IMR-90 (cell line): ENCODE measurements around the gene ADGRG1. TPM values are rescaled to one million over a fixed set of nuclear protein-coding genes. Genes with fewer than 3 reads are reported as not detected.
A peak's percentile ranks its signal among the peaks of the same experiment; 100 is the strongest.

Experiments
- ATAC-seq: fragments of 200-7000 bp; cut with Tn5 transposase; 2 replicates; pipeline ENCODE4 v1.9.1; 2020; ENCODE audit warnings: low read depth, mild to moderate bottlenecking, moderate library complexity
- BruUV-seq: library from RNA; stranded (reverse); fragments of 400-500 nt; replicated peaks from 2 replicates; lab custom pipeline; 2021; lab: Mats Ljungman, UMichigan
- CTCF ChIA-PET: fragments of 300-600 bp; formaldehyde crosslinking; extraction: SDS; loops from one replicate; lab custom pipeline; 2021; ENCODE audit warnings: antibody characterized with exemption; lab: Yijun Ruan, JAX
- POLR2A ChIA-PET: fragments of 300-600 bp; sonication (Branson Sonifier 250); formaldehyde crosslinking; loops from one replicate; lab custom pipeline; 2022; ENCODE audit warnings: antibody characterized with exemption; ENCODE audit not compliant: unreplicated experiment; lab: Charles Lee
- DNase-seq: peaks from one replicate; pipeline ENCODE4 v3.0.0; 2013
- H2AFZ ChIP-seq: replicated peaks from 2 replicates; pipeline ENCODE3; 2013; ENCODE audit warnings: low read length, mild to moderate bottlenecking; ENCODE audit not compliant: poor library complexity
- H2AK5ac ChIP-seq: 2 replicates; pipeline ENCODE4 v1.6.1; 2013; ENCODE audit warnings: low read depth, low read length, inconsistent platforms
- H2AK9ac ChIP-seq: replicated peaks from 2 replicates; pipeline ENCODE3; 2013; ENCODE audit warnings: mild to moderate bottlenecking, low read depth, low read length, moderate library complexity; ENCODE audit not compliant: poor library complexity
- H2BK120ac ChIP-seq: 2 replicates; pipeline ENCODE4 v1.6.1; 2013; ENCODE audit warnings: low read depth, low read length, inconsistent platforms
- H2BK15ac ChIP-seq: 3 replicates; pipeline ENCODE4 v1.6.1; 2013; ENCODE audit warnings: low read depth, low read length, inconsistent platforms
- H2BK20ac ChIP-seq: 2 replicates; pipeline ENCODE4 v1.6.1; 2013; ENCODE audit warnings: low read depth, mild to moderate bottlenecking, inconsistent platforms, low read length, moderate library complexity
- H2BK5ac ChIP-seq: 2 replicates; pipeline ENCODE4 v1.6.1; 2013; ENCODE audit warnings: mild to moderate bottlenecking, low read depth, low read length, inconsistent platforms; ENCODE audit not compliant: poor library complexity, severe bottlenecking
- H3K14ac ChIP-seq: replicated peaks from 2 replicates; pipeline ENCODE4 v1.6.1; 2013; ENCODE audit warnings: low read depth, low read length, inconsistent platforms
- H3K18ac ChIP-seq: 2 replicates; pipeline ENCODE4 v1.6.1; 2013; ENCODE audit warnings: low read depth, low read length, control low read depth
- H3K23ac ChIP-seq: 2 replicates; pipeline ENCODE4 v1.6.1; 2013; ENCODE audit warnings: low read depth, low read length, inconsistent platforms
- H3K27ac ChIP-seq: 2 replicates; pipeline ENCODE4 v1.5.1; 2013; ENCODE audit warnings: mild to moderate bottlenecking, control low read depth, low read length; ENCODE audit not compliant: insufficient read depth
- H3K27me3 ChIP-seq: 2 replicates; pipeline ENCODE4 v1.6.1; 2013; ENCODE audit warnings: low read length; ENCODE audit not compliant: control insufficient read depth, insufficient read depth
- H3K36me3 ChIP-seq: 2 replicates; pipeline ENCODE4 v1.6.1; 2013; ENCODE audit warnings: low read length, mixed read lengths; ENCODE audit not compliant: control insufficient read depth, insufficient read depth
- H3K4ac ChIP-seq: 2 replicates; pipeline ENCODE4 v1.6.1; 2013; ENCODE audit warnings: low read depth, low read length, inconsistent platforms
- H3K4me1 ChIP-seq: 2 replicates; pipeline ENCODE4 v1.6.1; 2013; ENCODE audit warnings: low read length, mixed read lengths; ENCODE audit not compliant: control insufficient read depth, insufficient read depth
- H3K4me2 ChIP-seq: 2 replicates; pipeline ENCODE4 v1.6.1; 2013; ENCODE audit warnings: low read depth, mild to moderate bottlenecking, control low read depth, low read length, moderate library complexity
- H3K4me3 ChIP-seq: 2 replicates; pipeline ENCODE4 v1.5.1; 2013; ENCODE audit warnings: low read depth, mild to moderate bottlenecking, control low read depth, low read length, moderate library complexity; ENCODE audit not compliant: insufficient read depth
- H3K56ac ChIP-seq: 2 replicates; pipeline ENCODE4 v1.6.1; 2013; ENCODE audit warnings: low read length, inconsistent platforms; ENCODE audit not compliant: insufficient read depth; ENCODE audit errors: extremely low read depth
- H3K79me1 ChIP-seq, 2 experiments: 2 replicates each; pipeline ENCODE4 v1.6.1; 2013; ENCODE audit warnings: low read length in 2 of 2, inconsistent platforms in 1 of 2, low read depth in 1 of 2
- H3K9ac ChIP-seq: 2 replicates; pipeline ENCODE4 v1.6.1; 2013; ENCODE audit warnings: low read depth, low read length, control low read depth
- H3K9me1 ChIP-seq: 2 replicates; pipeline ENCODE4 v1.6.1; 2013; ENCODE audit warnings: low read length, inconsistent platforms; ENCODE audit not compliant: insufficient read depth
- H3K9me3 ChIP-seq: 2 replicates; pipeline ENCODE4 v1.6.1; 2013; ENCODE audit warnings: low read length; ENCODE audit not compliant: control insufficient read depth, insufficient read depth
- H4K20me1 ChIP-seq: 2 replicates; pipeline ENCODE4 v1.6.1; 2013; ENCODE audit warnings: low read length, inconsistent platforms; ENCODE audit not compliant: insufficient read depth
- H4K5ac ChIP-seq: 2 replicates; pipeline ENCODE4 v1.6.1; 2013; ENCODE audit warnings: mild to moderate bottlenecking, low read depth, low read length, control low read depth
- H4K8ac ChIP-seq, 2 experiments: 2 replicates each; pipeline ENCODE4 v1.6.1; 2013; ENCODE audit warnings: low read depth in 2 of 2, low read length in 2 of 2, control low read depth in 1 of 2, inconsistent platforms in 1 of 2
- H4K91ac ChIP-seq: 2 replicates; pipeline ENCODE4 v1.6.1; 2013; ENCODE audit warnings: low read depth, low read length, inconsistent platforms; ENCODE audit not compliant: insufficient read depth
- BHLHE40 ChIP-seq: fragments of 150-350 bp; IDR thresholded peaks from 2 replicates; pipeline ENCODE4 v1.6.1; 2016; ENCODE audit warnings: mild to moderate bottlenecking, low read depth, low read length
- CEBPB ChIP-seq: IDR thresholded peaks from 2 replicates; pipeline ENCODE4 v1.6.1; 2012; ENCODE audit warnings: low read depth, low read length, improper control_type of control experiment
- CHD1 ChIP-seq: IDR thresholded peaks from 2 replicates; pipeline ENCODE4 v1.6.1; 2012; ENCODE audit warnings: low read depth, low read length, improper control_type of control experiment
- ELK1 ChIP-seq: fragments of 150-350 bp; IDR thresholded peaks from 2 replicates; pipeline ENCODE4 v1.6.1; 2016; ENCODE audit warnings: low read depth, mild to moderate bottlenecking, low read length, moderate library complexity, borderline replicate concordance
- FOS ChIP-seq: fragments of 150-350 bp; IDR thresholded peaks from 2 replicates; pipeline ENCODE4 v1.6.1; 2016; ENCODE audit warnings: low read depth, low read length
- MXI1 ChIP-seq: IDR thresholded peaks from 2 replicates; pipeline ENCODE4 v1.6.1; 2012; ENCODE audit warnings: low read depth, mild to moderate bottlenecking, low read length, moderate library complexity, borderline replicate concordance
- POLR2A ChIP-seq: IDR thresholded peaks from 2 replicates; pipeline ENCODE4 v1.6.1; 2012; ENCODE audit warnings: mild to moderate bottlenecking, low read depth, low read length
- RAD21 ChIP-seq: IDR thresholded peaks from 2 replicates; pipeline ENCODE4 v1.6.1; 2012; ENCODE audit warnings: low read length, improper control_type of control experiment
- RCOR1 ChIP-seq: IDR thresholded peaks from 2 replicates; pipeline ENCODE4 v1.6.1; 2012; ENCODE audit warnings: mild to moderate bottlenecking, low read length, improper control_type of control experiment; ENCODE audit not compliant: insufficient replicate concordance
- RFX5 ChIP-seq: IDR thresholded peaks from 2 replicates; pipeline ENCODE4 v1.8.0; 2012; ENCODE audit warnings: low read depth, mild to moderate bottlenecking, low read length, moderate library complexity
- SMC3 ChIP-seq: fragments of 150-350 bp; IDR thresholded peaks from 2 replicates; pipeline ENCODE4 v1.6.1; 2016; ENCODE audit warnings: low read depth, mild to moderate bottlenecking, antibody characterized with exemption, low read length, moderate library complexity
- WGBS, 2 experiments: methylation state at CpG; one replicate each; pipeline versions ENCODE4 v1.1.5 to v1.1.7; 2013; ENCODE audit warnings: missing lambda C conversion rate in 2 of 2; ENCODE audit not compliant: insufficient read length in 1 of 2; ENCODE audit errors: extremely low coverage in 2 of 2; 5-methylcytosine and 5-hydroxymethylcytosine counted together
- dilution Hi-C: fragments of 300-500 bp; cut with HindIII; formaldehyde crosslinking; loops from one replicate; pipeline ENCODE4 v1.14.3; 2018; ENCODE audit warnings: low sequenced_read_pairs; ENCODE audit not compliant: unreplicated experiment
- in situ Hi-C: fragments of 300-500 bp; cut with MboI; formaldehyde crosslinking; loops from 3 replicates; pipeline ENCODE4 v1.14.3; 2019; ENCODE audit warnings: low sequenced_read_pairs, inconsistent platforms, mixed read lengths
- intact Hi-C: fragments of 100-400 bp; cut with micrococcal nuclease; formaldehyde crosslinking; loops from 2 replicates; pipeline ENCODE4 v1.10.0; 2022
- polyA plus RNA-seq, 3 experiments: library from polyadenylated mRNA; depleted of rRNA; stranded (reverse); fragments of >200 nt; gene quantifications; 2 replicates each; pipeline ENCODE4 v1.2.3, GENCODE V29; 2012; ENCODE audit warnings: low replicate concordance in 1 of 3
- total RNA-seq: library from RNA; depleted of rRNA; stranded (reverse); fragments of >200 nt; gene quantifications from 2 replicates; pipeline ENCODE4 v1.2.3, GENCODE V29; 2012
- TF ChIP-seq, protein P1 (sequence below): fragments of 150-350 bp; IDR thresholded peaks from 2 replicates; pipeline ENCODE4 v1.6.1; 2017; ENCODE audit warnings: mild to moderate bottlenecking, antibody characterized with exemption, low read length, low read depth

ADGRG1 gene
- total and polyA plus RNA-seq, 2 of the 4 experiments (the other 2 are of a cell fraction): 0.90 to 8.4 TPM

- Histone ChIP-seq H2BK20ac (no peak overlapping the region; the same call in 1 of the 2 replicates), H3K9ac (no peak overlapping the region), H3K9me1 (peaks cover 19% of the 10 kb centered on the region), H4K20me1 (no peaks in the 10 kb centered on the region), H3K27me3 (no peaks in the 10 kb centered on the region), H4K8ac (no peak overlapping the region), H3K4me3 (no peak overlapping the region), H2AK5ac (peak overlapping the region; percentile 79), H3K36me3 (no peaks in the 10 kb centered on the region), H3K56ac (no peak overlapping the region), H3K27ac (no peak overlapping the region), H2BK120ac (peak overlapping the region; percentile 53; the same call in 1 of the 2 replicates), H2BK5ac (no peak overlapping the region), H2AFZ (no peak overlapping the region), H3K23ac (no peak overlapping the region), H2AK9ac (no peak overlapping the region), H3K9me3 (no peaks in the 10 kb centered on the region), H3K14ac (0 out of 2 replicates have a peak overlapping the region, but pooled peaks have one; percentile 20), H3K4me2 (no peak overlapping the region), H2BK15ac (no peak overlapping the region), H3K79me1 (no peaks in the 10 kb centered on the region), H4K5ac (no peak overlapping the region), H3K18ac (no peak overlapping the region), H3K4ac (0 out of 2 replicates have a peak overlapping the region, but pooled peaks have one; percentile 32), H3K4me1 (peaks cover 8% of the 10 kb centered on the region), H4K91ac (no peak overlapping the region; the same call in 1 of the 2 replicates)
- no CpG with 5 or more reads among the region's 10 CpGs for WGBS, 2 experiments
- DNase-seq (no peak), ATAC-seq (no peak)
- TF ChIP-seq CHD1: no peak
- no peak for TF ChIP-seq FOS
- no peak for TF ChIP-seq BHLHE40
- TF ChIP-seq ELK1: no peak
- TF ChIP-seq SMC3: no peak
- TF ChIP-seq CEBPB: no peak
- TF ChIP-seq RFX5: no peak
- TF ChIP-seq POLR2A: no peak
- TF ChIP-seq MXI1: no peak
- TF ChIP-seq, protein P1, sequence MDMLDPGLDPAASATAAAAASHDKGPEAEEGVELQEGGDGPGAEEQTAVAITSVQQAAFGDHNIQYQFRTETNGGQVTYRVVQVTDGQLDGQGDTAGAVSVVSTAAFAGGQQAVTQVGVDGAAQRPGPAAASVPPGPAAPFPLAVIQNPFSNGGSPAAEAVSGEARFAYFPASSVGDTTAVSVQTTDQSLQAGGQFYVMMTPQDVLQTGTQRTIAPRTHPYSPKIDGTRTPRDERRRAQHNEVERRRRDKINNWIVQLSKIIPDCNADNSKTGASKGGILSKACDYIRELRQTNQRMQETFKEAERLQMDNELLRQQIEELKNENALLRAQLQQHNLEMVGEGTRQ: no peak
- TF ChIP-seq RAD21: no peak
- TF ChIP-seq RCOR1: no peak
- ChIA-PET CTCF (interaction anchor here (0.8 to 3.6 kb wide), 2 partner anchors 49 to 57 kb away, joined by 3 to 16 read pairs; no protein-coding TSS in a partner anchor), POLR2A (no interaction called here)
- no TSS peak for BruUV-seq
- dilution Hi-C loops (no loop called here), intact Hi-C loops (loop anchor here (10.0 kb wide), 1 partner anchor 357 kb away; the partner anchor contains the start of genes USB1 and ZNF319), in situ Hi-C loops (no loop called here)
These were observed 18.9 kb downstream of the ADGRG1 start for GRCh38 chr16:57647136-57647875.
